ENCODE results near the gene S100Z.

GRCh38 chr5:76861612-76862011 lies 11.8 kb downstream of the S100Z start:
- TF ChIP-seq POLR2A (IDR thresholded peaks at IDR 0.05): no peak
- TF ChIP-seq CTCF (IDR thresholded peaks at IDR 0.05): no peak
